Measurements from ENCODE around the gene PEAK3. TPM values are rescaled to one million over a fixed set of nuclear protein-coding genes. Genes with fewer than 3 reads are reported as not detected.

PEAK3 gene
- total and polyA plus RNA-seq, 9 of the 15 experiments (the other 6 are each of a cell fraction or from before 2014, with no cell fraction given) = 0.07 to 0.40 TPM; not detected in 7

DNA sequence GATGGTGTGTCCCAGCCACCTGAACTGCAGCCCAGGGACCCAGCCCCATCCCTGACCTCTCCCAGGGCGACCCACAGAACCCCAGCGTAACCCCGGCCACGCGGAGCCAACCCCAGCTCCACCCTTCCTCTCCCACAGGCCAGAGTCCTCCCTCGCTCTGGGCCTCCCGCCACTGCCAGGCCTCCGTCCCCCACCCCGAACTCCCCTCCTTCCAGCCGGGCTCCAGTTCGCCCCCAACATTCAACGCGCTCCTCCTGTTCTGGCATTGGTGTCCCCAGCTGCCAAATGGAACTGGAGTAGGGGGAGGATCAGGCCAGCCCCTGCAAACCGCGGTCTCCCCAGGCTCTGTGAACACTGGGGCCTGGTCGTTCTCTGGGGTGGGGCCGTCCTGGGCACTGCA lies 18.6 kb upstream of the PEAK3 start:
- no peak overlapping the region for H3K4me2 ChIP-seq (ENCODE audit: insufficient read depth, low read length)
- no peaks in the 10 kb centered on the region for H3K79me2 ChIP-seq (ENCODE audit: control insufficient read depth, insufficient read depth, low read length)
- H3K9me1 ChIP-seq (ENCODE audit: control insufficient read depth, insufficient read depth, low read length) = peaks cover 3% of the 10 kb centered on the region
- ChIA-PET CTCF (ENCODE audit: low intra/inter-chr PET ratio) (no interaction called here), POLR2A (interaction anchor here (0.6 kb wide), 1 partner anchor 11 kb away, joined by 4 read pairs; no protein-coding TSS in a partner anchor)
- H3K27ac ChIP-seq (ENCODE audit: extremely low read depth, low read depth, low read length) = no peak overlapping the region
- H3K4me3 ChIP-seq = no peak overlapping the region
- WGBS (ENCODE audit: insufficient coverage, low coverage, missing lambda C conversion rate) = 49% methylated on average over 11 of the region's 17 CpGs
- intact Hi-C loops (cut with micrococcal nuclease) (no loop called here), in situ Hi-C loops (cut with MboI) (no loop called here)
- H3K27me3 ChIP-seq (ENCODE audit: control insufficient read depth in 2 of 2, insufficient read depth in 2 of 2, low read length in 2 of 2) = 0 out of 5 replicates have a peak, but pooled peaks cover 0 to 4% of the 10 kb centered on the region in 2 experiments
- no TSS peak for BruUV-seq (replicated peaks)
- peak overlapping the region in 1 of 2 experiments; percentile 45; a peak in 1 of 4 replicates for H3K9ac ChIP-seq (ENCODE audit: insufficient read depth in 1 of 2, low read depth in 2 of 2, low read length in 2 of 2)
- no peak for ATAC-seq
- TF ChIP-seq, protein P1, sequence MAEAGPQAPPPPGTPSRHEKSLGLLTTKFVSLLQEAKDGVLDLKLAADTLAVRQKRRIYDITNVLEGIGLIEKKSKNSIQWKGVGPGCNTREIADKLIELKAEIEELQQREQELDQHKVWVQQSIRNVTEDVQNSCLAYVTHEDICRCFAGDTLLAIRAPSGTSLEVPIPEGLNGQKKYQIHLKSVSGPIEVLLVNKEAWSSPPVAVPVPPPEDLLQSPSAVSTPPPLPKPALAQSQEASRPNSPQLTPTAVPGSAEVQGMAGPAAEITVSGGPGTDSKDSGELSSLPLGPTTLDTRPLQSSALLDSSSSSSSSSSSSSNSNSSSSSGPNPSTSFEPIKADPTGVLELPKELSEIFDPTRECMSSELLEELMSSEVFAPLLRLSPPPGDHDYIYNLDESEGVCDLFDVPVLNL (CRISPR knock-in tag; IDR thresholded peaks at IDR 0.05; ENCODE audit: low read depth) = no peak
- no peak for TF ChIP-seq ZNF780A (CRISPR knock-in tag; IDR thresholded peaks at IDR 0.05)
- TF ChIP-seq, protein P2, sequence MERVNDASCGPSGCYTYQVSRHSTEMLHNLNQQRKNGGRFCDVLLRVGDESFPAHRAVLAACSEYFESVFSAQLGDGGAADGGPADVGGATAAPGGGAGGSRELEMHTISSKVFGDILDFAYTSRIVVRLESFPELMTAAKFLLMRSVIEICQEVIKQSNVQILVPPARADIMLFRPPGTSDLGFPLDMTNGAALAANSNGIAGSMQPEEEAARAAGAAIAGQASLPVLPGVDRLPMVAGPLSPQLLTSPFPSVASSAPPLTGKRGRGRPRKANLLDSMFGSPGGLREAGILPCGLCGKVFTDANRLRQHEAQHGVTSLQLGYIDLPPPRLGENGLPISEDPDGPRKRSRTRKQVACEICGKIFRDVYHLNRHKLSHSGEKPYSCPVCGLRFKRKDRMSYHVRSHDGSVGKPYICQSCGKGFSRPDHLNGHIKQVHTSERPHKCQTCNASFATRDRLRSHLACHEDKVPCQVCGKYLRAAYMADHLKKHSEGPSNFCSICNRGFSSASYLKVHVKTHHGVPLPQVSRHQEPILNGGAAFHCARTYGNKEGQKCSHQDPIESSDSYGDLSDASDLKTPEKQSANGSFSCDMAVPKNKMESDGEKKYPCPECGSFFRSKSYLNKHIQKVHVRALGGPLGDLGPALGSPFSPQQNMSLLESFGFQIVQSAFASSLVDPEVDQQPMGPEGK (CRISPR knock-in tag; IDR thresholded peaks at IDR 0.05; ENCODE audit: borderline replicate concordance) = no peak
- TF ChIP-seq ZNF3 (CRISPR knock-in tag; IDR thresholded peaks at IDR 0.05) = no peak
- TF ChIP-seq IRF2 (CRISPR knock-in tag; IDR thresholded peaks at IDR 0.05) = no peak
- TF ChIP-seq RCOR1 (IDR thresholded peaks at IDR 0.05; ENCODE audit: borderline replicate concordance in 1 of 2, low read depth in 2 of 2, low read length in 2 of 2) = no peak
- no peak for TF ChIP-seq GATAD2B (IDR thresholded peaks at IDR 0.05; ENCODE audit: borderline replicate concordance)
- TF ChIP-seq COPS2 (conservative IDR thresholded peaks at IDR 0.05) = no peak
- TF ChIP-seq, protein P3, sequence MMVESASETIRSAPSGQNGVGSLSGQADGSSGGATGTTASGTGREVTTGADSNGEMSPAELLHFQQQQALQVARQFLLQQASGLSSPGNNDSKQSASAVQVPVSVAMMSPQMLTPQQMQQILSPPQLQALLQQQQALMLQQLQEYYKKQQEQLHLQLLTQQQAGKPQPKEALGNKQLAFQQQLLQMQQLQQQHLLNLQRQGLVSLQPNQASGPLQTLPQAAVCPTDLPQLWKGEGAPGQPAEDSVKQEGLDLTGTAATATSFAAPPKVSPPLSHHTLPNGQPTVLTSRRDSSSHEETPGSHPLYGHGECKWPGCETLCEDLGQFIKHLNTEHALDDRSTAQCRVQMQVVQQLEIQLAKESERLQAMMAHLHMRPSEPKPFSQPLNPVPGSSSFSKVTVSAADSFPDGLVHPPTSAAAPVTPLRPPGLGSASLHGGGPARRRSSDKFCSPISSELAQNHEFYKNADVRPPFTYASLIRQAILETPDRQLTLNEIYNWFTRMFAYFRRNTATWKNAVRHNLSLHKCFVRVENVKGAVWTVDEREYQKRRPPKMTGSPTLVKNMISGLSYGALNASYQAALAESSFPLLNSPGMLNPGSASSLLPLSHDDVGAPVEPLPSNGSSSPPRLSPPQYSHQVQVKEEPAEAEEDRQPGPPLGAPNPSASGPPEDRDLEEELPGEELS (CRISPR knock-in tag; IDR thresholded peaks at IDR 0.05; ENCODE audit: borderline replicate concordance) = no peak
- TF ChIP-seq, protein P4, sequence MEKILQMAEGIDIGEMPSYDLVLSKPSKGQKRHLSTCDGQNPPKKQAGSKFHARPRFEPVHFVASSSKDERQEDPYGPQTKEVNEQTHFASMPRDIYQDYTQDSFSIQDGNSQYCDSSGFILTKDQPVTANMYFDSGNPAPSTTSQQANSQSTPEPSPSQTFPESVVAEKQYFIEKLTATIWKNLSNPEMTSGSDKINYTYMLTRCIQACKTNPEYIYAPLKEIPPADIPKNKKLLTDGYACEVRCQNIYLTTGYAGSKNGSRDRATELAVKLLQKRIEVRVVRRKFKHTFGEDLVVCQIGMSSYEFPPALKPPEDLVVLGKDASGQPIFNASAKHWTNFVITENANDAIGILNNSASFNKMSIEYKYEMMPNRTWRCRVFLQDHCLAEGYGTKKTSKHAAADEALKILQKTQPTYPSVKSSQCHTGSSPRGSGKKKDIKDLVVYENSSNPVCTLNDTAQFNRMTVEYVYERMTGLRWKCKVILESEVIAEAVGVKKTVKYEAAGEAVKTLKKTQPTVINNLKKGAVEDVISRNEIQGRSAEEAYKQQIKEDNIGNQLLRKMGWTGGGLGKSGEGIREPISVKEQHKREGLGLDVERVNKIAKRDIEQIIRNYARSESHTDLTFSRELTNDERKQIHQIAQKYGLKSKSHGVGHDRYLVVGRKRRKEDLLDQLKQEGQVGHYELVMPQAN (IDR thresholded peaks at IDR 0.05; ENCODE audit: borderline replicate concordance) = no peak
- peaks cover 6 to 38% of the 10 kb centered on the region in 2 experiments; a peak in 4 of 5 replicates for H3K4me1 ChIP-seq (replicated peaks in 1 of 2; ENCODE audit: control insufficient read depth in 2 of 2, insufficient read depth in 2 of 2, low read length in 2 of 2)
- no peak for FAIRE-seq
- no peaks in the 10 kb centered on the region for H3K9me3 ChIP-seq (replicated peaks; ENCODE audit: control insufficient read depth, insufficient read depth, low read depth, low read length)
- no peak for DNase-seq (ENCODE audit: extremely low read depth in 1 of 4, low spot score in 3 of 4)
- H3K36me3 ChIP-seq (ENCODE audit: control insufficient read depth, insufficient read depth, low read length) = no peaks in the 10 kb centered on the region
- no peaks in the 10 kb centered on the region for H4K20me1 ChIP-seq (replicated peaks; ENCODE audit: control insufficient read depth, insufficient read depth, low read length)
- H2AFZ ChIP-seq (ENCODE audit: low read depth, low read length) = no peak overlapping the region
